Loucy (cell line): ENCODE results near the gene NPY2R.

ENCODE experiments used
- H2AFZ ChIP-seq: fragments of 200-600 bp; sonication (generic); 2 replicates; pipeline ENCODE4 v1.6.0; 2016; ENCODE audit warnings: antibody characterized with exemption, mild to moderate bottlenecking, low read length, moderate library complexity
- H3F3A ChIP-seq: fragments of 200-600 bp; 2 replicates; pipeline ENCODE4 v1.6.0; 2016; ENCODE audit warnings: antibody characterized with exemption, low read depth, mild to moderate bottlenecking
- H3K27me3 ChIP-seq: fragments of 200-600 bp; sonication (generic); 2 replicates; pipeline ENCODE4 v1.6.1; 2014; ENCODE audit warnings: low read length, mild to moderate bottlenecking; ENCODE audit not compliant: insufficient read depth, poor library complexity, severe bottlenecking
- H3K36me3 ChIP-seq: fragments of 200-600 bp; sonication (generic); 2 replicates; pipeline ENCODE4 v1.6.1; 2016; ENCODE audit warnings: low read length; ENCODE audit not compliant: insufficient read depth
- H3K4me1 ChIP-seq: fragments of 200-600 bp; sonication (generic); 2 replicates; pipeline ENCODE4 v1.5.1; 2014; ENCODE audit warnings: low read length, mild to moderate bottlenecking; ENCODE audit not compliant: insufficient read depth, poor library complexity, severe bottlenecking
- H3K4me2 ChIP-seq: fragments of 200-600 bp; sonication (generic); 2 replicates; pipeline ENCODE4 v1.6.0; 2014; ENCODE audit warnings: antibody characterized with exemption, low read length, low read depth, mild to moderate bottlenecking; ENCODE audit not compliant: poor library complexity, severe bottlenecking
- H3K4me3 ChIP-seq: fragments of 200-600 bp; sonication (generic); 2 replicates; pipeline ENCODE4 v1.5.1; 2014; ENCODE audit warnings: low read length, mild to moderate bottlenecking, mixed read lengths; ENCODE audit not compliant: poor library complexity, severe bottlenecking
- H3K79me2 ChIP-seq: fragments of 200-600 bp; sonication (generic); 2 replicates; pipeline ENCODE4 v1.6.1; 2014; ENCODE audit warnings: low read length; ENCODE audit not compliant: insufficient read depth
- H3K9ac ChIP-seq: fragments of 200-600 bp; sonication (generic); 2 replicates; pipeline ENCODE4 v1.6.0; 2014; ENCODE audit warnings: mild to moderate bottlenecking, low read depth, low read length, moderate library complexity; ENCODE audit not compliant: poor library complexity, severe bottlenecking
- H3K9me2 ChIP-seq: fragments of 200-600 bp; sonication (generic); replicated peaks from 2 replicates; pipeline ENCODE4 v1.6.1; 2016; ENCODE audit warnings: low read depth, low read length, mixed read lengths
- H3K9me3 ChIP-seq: fragments of 200-600 bp; sonication (generic); 2 replicates; pipeline ENCODE4 v1.6.1; 2014; ENCODE audit warnings: mild to moderate bottlenecking, antibody characterized with exemption, low read length, low read depth; ENCODE audit not compliant: insufficient read depth
- H4K20me1 ChIP-seq: fragments of 200-600 bp; sonication (generic); 2 replicates; pipeline ENCODE4 v1.6.0; 2014; ENCODE audit warnings: antibody characterized with exemption, low read length, mild to moderate bottlenecking; ENCODE audit not compliant: insufficient read depth, poor library complexity, severe bottlenecking
- EZH2phosphoT487 ChIP-seq: fragments of 200-600 bp; IDR thresholded peaks from 2 replicates; pipeline ENCODE4 v1.6.1; 2018; ENCODE audit warnings: antibody characterized with exemption, mild to moderate bottlenecking, moderate library complexity, borderline replicate concordance
- TF ChIP-seq, protein P1 (sequence below): fragments of 200-600 bp; sonication (generic); conservative IDR thresholded peaks from 2 replicates; pipeline ENCODE4 v1.5.1; 2014; ENCODE audit warnings: mild to moderate bottlenecking, antibody characterized with exemption, low read length

The NPY2R gene

GRCh38 chr4:155232432-155232831, 24.0 kb downstream of the NPY2R start:
- TF ChIP-seq EZH2phosphoT487: no peak
- TF ChIP-seq, protein P1, sequence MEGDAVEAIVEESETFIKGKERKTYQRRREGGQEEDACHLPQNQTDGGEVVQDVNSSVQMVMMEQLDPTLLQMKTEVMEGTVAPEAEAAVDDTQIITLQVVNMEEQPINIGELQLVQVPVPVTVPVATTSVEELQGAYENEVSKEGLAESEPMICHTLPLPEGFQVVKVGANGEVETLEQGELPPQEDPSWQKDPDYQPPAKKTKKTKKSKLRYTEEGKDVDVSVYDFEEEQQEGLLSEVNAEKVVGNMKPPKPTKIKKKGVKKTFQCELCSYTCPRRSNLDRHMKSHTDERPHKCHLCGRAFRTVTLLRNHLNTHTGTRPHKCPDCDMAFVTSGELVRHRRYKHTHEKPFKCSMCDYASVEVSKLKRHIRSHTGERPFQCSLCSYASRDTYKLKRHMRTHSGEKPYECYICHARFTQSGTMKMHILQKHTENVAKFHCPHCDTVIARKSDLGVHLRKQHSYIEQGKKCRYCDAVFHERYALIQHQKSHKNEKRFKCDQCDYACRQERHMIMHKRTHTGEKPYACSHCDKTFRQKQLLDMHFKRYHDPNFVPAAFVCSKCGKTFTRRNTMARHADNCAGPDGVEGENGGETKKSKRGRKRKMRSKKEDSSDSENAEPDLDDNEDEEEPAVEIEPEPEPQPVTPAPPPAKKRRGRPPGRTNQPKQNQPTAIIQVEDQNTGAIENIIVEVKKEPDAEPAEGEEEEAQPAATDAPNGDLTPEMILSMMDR: no peak
- no peaks in the 10 kb centered on the region for H3F3A ChIP-seq
- no peaks in the 10 kb centered on the region for H3K36me3 ChIP-seq
- no peaks in the 10 kb centered on the region for H4K20me1 ChIP-seq
- H3K9me3 ChIP-seq: no peaks in the 10 kb centered on the region
- no peak overlapping the region for H3K9ac ChIP-seq
- no peak overlapping the region for H2AFZ ChIP-seq
- no peaks in the 10 kb centered on the region for H3K27me3 ChIP-seq
- H3K9me2 ChIP-seq: no peaks in the 10 kb centered on the region; the same call in 1 of the 2 replicates
- no peaks in the 10 kb centered on the region for H3K4me1 ChIP-seq
- H3K79me2 ChIP-seq: no peaks in the 10 kb centered on the region
- H3K4me3 ChIP-seq: no peak overlapping the region
- H3K4me2 ChIP-seq: no peak overlapping the region

DNA sequence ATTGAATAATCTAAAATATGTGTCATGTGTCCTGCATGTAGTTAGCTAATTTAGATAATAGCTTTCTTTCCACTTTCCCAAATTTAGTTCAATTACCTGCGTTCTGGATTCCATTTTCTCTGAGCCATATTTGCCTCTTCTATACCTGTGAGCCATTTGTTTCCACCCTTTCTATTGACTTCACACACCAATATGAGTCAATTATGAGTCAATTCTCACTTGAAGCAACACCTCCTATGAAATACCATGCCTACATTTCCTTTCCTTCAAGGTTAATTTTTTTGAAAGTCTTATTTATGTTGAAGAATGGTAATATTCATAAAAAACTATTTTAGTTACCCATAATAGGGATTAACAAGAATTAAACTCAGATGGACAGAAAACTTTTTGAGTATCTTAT, 25.8 kb downstream of the NPY2R start:
- Histone ChIP-seq H3K9ac (no peak overlapping the region), H2AFZ (no peak overlapping the region), H4K20me1 (no peaks in the 10 kb centered on the region), H3K4me2 (no peak overlapping the region), H3K9me2 (no peaks in the 10 kb centered on the region; the same call in 1 of the 2 replicates), H3K27me3 (no peaks in the 10 kb centered on the region), H3K36me3 (no peaks in the 10 kb centered on the region), H3K4me1 (no peaks in the 10 kb centered on the region), H3K4me3 (no peak overlapping the region), H3K9me3 (no peaks in the 10 kb centered on the region), H3F3A (no peaks in the 10 kb centered on the region), H3K79me2 (no peaks in the 10 kb centered on the region)
- TF ChIP-seq, protein P1: no peak
- no peak for TF ChIP-seq EZH2phosphoT487

- Histone ChIP-seq H3K4me2 (no peak overlapping the region), H3K36me3 (no peaks in the 10 kb centered on the region), H3K9me3 (no peaks in the 10 kb centered on the region), H3F3A (no peaks in the 10 kb centered on the region), H3K9me2 (no peaks in the 10 kb centered on the region; the same call in 1 of the 2 replicates), H3K4me1 (no peaks in the 10 kb centered on the region), H2AFZ (no peak overlapping the region), H3K79me2 (no peaks in the 10 kb centered on the region), H3K4me3 (no peak overlapping the region), H4K20me1 (no peaks in the 10 kb centered on the region), H3K27me3 (no peaks in the 10 kb centered on the region), H3K9ac (no peak overlapping the region)
- TF ChIP-seq, protein P1: no peak
- TF ChIP-seq EZH2phosphoT487: no peak
Observed at GRCh38 chr4:155237567-155237966, 29.1 kb downstream of the NPY2R start.
